Endothelial cell of umbilical vein (primary cell): ENCODE results near the gene CD247.

Experiments
- EZH2 ChIP-seq: IDR thresholded peaks from 2 replicates; pipeline ENCODE4 v1.6.1; 2012; ENCODE audit warnings: borderline replicate concordance, low read depth, mild to moderate bottlenecking, moderate library complexity, low read length, inconsistent platforms; ENCODE audit not compliant: severe bottlenecking
- GATA2 ChIP-seq: IDR thresholded peaks from 2 replicates; pipeline ENCODE4 v1.7.0; 2011; ENCODE audit warnings: low read depth, mild to moderate bottlenecking, moderate library complexity, mixed read lengths, low read length; ENCODE audit not compliant: insufficient read length, insufficient read depth
- POLR2A ChIP-seq: IDR thresholded peaks from 2 replicates; pipeline ENCODE4 v1.6.1; 2012; ENCODE audit warnings: low read depth, mild to moderate bottlenecking, control low read depth, low read length
- POLR2AphosphoS5 ChIP-seq: IDR thresholded peaks from 2 replicates; pipeline ENCODE4 v1.6.1; 2012; ENCODE audit warnings: low read depth, mild to moderate bottlenecking, control low read depth, low read length, moderate library complexity; ENCODE audit not compliant: insufficient read depth
- TF ChIP-seq, protein P1 (sequence below), 2 donors: IDR thresholded peaks; 1 replicate in 1 of 2; 2 replicates in 1 of 2; pipeline ENCODE4 v1.5.1; 2011; ENCODE audit warnings: low read length in 2 of 2, mild to moderate bottlenecking in 2 of 2, moderate library complexity in 2 of 2, control low read depth in 1 of 2, inconsistent platforms in 1 of 2, low read depth in 1 of 2; ENCODE audit not compliant: insufficient read depth in 1 of 2; ENCODE audit errors: extremely low read depth in 1 of 2
- TF ChIP-seq, protein P2 (sequence below): IDR thresholded peaks from 2 replicates; pipeline ENCODE4 v1.6.1; 2011; ENCODE audit not compliant: insufficient read depth, insufficient read length

DNA sequence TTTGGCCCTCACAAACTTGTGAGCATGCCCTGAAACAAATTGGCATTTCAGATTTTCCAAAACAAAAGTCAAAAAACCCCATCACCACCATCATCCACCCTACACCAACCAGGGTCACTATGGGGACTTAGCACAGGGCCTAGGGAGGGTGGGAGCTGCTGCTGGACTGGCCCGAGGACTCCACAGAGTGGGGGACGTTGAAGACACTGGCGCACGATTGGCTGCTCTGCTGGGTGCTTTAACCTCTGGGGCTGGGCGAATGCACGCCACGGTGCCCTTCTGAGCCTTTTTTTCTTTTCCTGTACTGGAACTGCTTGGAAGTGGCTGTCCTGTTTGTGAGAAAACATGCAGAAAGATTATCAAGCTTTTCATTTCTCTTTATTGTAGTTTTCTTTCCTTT, 92.8 kb downstream of the CD247 start:
- TF ChIP-seq, protein P1, sequence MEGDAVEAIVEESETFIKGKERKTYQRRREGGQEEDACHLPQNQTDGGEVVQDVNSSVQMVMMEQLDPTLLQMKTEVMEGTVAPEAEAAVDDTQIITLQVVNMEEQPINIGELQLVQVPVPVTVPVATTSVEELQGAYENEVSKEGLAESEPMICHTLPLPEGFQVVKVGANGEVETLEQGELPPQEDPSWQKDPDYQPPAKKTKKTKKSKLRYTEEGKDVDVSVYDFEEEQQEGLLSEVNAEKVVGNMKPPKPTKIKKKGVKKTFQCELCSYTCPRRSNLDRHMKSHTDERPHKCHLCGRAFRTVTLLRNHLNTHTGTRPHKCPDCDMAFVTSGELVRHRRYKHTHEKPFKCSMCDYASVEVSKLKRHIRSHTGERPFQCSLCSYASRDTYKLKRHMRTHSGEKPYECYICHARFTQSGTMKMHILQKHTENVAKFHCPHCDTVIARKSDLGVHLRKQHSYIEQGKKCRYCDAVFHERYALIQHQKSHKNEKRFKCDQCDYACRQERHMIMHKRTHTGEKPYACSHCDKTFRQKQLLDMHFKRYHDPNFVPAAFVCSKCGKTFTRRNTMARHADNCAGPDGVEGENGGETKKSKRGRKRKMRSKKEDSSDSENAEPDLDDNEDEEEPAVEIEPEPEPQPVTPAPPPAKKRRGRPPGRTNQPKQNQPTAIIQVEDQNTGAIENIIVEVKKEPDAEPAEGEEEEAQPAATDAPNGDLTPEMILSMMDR (IDR thresholded peaks at IDR 0.05; ENCODE audit: extremely low read depth in 1 of 2, insufficient read depth in 1 of 2, low read depth in 1 of 2, low read length in 2 of 2): no peak
- TF ChIP-seq POLR2A: no peak
- TF ChIP-seq GATA2: no peak
- TF ChIP-seq POLR2AphosphoS5: no peak
- TF ChIP-seq EZH2: no peak
- TF ChIP-seq, protein P2, sequence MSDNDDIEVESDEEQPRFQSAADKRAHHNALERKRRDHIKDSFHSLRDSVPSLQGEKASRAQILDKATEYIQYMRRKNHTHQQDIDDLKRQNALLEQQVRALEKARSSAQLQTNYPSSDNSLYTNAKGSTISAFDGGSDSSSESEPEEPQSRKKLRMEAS: no peak
